ENCODE results near the gene NHLRC3.
"Not testable (repeated sequence)": the region's sequence is repeated elsewhere in the genome, so short reads cannot be mapped to it uniquely, and the experiment has no call there.

Gene NHLRC3

GRCh38 chr13:39047560-39047959 lies 9.3 kb downstream of the NHLRC3 start:
- DNase-seq, result no peak

DNA sequence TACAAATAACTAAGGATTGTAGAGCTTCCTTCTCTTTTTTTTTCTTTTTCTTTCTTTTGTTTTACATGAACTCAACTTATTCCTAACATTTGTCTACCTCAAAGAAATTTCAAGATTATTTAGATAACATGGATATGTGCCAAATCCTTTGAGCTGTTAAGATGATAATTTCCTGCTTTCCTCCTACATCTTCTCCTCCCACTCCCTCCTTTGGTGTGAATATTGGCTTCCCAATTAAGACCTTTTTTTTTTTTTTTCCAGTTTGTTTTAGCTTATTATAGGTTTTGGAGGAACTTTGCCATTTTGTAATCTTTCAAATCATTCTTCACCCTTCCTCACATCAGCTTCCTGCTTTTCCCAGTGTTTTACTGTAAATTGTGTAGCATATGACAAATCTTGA lies 10.6 kb downstream of the NHLRC3 start:
- no peak for DNase-seq

GRCh38 chr13:39049274-39049673 lies 11.0 kb downstream of the NHLRC3 start:
- no peak for DNase-seq

DNA sequence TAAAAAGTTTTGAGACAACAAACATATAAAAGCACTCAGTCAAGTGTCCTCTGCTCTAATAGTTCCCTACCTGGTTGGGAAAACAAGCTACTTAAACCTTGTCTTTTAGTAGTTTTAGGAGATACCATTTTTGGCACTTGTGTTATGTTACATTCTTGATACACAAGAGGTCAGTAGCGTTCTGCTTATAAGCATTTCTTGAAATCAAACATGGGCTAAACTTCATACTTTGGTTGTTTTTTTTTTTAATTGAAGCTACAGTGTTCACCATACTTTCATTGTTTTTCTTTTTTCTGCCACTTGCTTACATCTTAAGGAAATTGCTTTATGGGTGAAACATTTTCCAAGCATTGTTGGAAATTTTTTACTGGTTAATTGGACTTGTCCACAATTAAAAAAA lies 12.9 kb downstream of the NHLRC3 start:
- no peak for DNase-seq

GRCh38 chr13:39052944-39053343 lies 14.7 kb downstream of the NHLRC3 start:
- DNase-seq, result no peak

DNA sequence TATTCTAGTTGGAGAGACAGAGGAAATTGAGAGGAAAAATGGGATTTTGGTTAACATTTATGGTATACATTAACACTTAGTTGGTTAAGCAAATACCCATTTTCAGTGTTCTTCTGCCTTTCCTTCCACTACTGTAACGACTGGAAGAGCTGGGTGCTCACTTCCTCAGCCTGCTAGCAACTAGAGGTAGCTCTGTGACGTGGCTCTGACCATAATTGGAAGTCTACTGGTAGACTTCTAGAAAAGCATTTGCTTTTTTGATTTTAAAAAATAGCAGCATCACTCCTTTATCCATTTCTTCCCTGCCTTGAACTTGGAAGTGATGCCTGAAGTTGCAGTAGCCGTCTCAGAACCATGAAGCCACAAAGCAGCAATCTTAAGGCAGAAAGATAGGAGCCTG lies 15.9 kb downstream of the NHLRC3 start:
- no peak for DNase-seq

- no peak for DNase-seq
Measured at GRCh38 chr13:39056018-39056417, 17.8 kb downstream of the NHLRC3 start.

DNA sequence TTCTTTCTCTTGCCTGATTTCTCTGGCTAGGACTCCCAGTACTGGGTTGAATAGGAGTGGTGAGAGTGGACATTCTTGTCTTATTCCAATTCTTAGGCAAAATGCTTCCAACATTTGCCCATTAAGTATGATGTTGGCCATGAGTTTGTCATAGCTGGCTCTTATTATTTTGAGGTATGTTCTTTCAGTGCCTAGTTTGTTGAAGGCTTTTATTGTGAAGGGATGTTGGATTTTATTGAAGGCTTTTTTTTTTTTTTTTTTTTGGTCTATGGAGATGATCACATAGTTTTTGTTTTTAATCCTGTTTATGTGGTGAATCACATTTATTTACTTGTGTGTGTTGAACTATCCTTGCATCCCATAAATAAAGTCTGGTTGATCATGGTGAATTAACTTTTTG lies 19.8 kb downstream of the NHLRC3 start:
- no peak for DNase-seq

- no peak for DNase-seq
Measured at GRCh38 chr13:39062004-39062403, 23.7 kb downstream of the NHLRC3 start.

- no peak for DNase-seq
Measured at GRCh38 chr13:39072842-39073241, 34.6 kb downstream of the NHLRC3 start.

GRCh38 chr13:39073983-39074382 lies 35.7 kb downstream of the NHLRC3 start:
- DNase-seq, result no peak

GRCh38 chr13:39086251-39086945 lies 48.1 kb downstream of the NHLRC3 start:
- not testable (repeated sequence) for DNase-seq

- no peak for DNase-seq
Measured at GRCh38 chr13:39091586-39091985, 53.3 kb downstream of the NHLRC3 start.

GRCh38 chr13:39095500-39095899 lies 57.2 kb downstream of the NHLRC3 start:
- no peak for DNase-seq

DNA sequence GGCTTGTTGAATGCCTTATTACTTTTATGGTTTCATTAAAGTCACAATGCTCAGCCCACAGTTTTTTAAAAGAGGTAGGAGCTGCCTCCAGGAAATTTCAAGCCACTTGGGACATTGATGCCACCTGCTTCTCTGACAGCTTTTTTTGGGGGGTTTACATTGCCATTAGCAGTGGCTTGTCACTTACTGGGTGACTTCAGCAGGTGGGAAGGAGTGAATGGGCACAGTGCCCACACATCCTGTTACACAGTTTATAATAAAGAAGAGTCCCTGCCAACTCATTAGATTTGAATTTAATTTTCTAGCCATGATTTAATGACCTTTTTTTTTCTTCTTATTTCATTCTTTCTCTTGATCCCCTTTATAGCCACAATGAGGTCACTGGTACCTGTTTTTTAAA lies 61.0 kb downstream of the NHLRC3 start:
- no peak for DNase-seq

Data from activated T-cell treated with anti-CD3 and anti-CD28 coated beads, Interleukin-2, amount 50 U/mL, for 1 hour (primary cell).